Femur (tissue), 1 donor: ENCODE measurements around the gene CRABP1.

ENCODE experiments used
- DNase-seq: peaks from one replicate; pipeline ENCODE4 v3.0.0-alpha.2; 2017

CRABP1 gene

GRCh38 chr15:78317145-78317836 lies 22.9 kb upstream of the CRABP1 start:
- no peak for DNase-seq

- DNase-seq = no peak
These were observed 20.6 kb upstream of the CRABP1 start for GRCh38 chr15:78319588-78319987.

GRCh38 chr15:78320183-78320582 lies 20.0 kb upstream of the CRABP1 start:
- no peak for DNase-seq

GRCh38 chr15:78321041-78321570 lies 19.0 kb upstream of the CRABP1 start:
- DNase-seq = no peak

GRCh38 chr15:78321786-78322185 lies 18.4 kb upstream of the CRABP1 start:
- no peak for DNase-seq

GRCh38 chr15:78322243-78322642 lies 17.9 kb upstream of the CRABP1 start:
- DNase-seq = peak; percentile 50

GRCh38 chr15:78322724-78323521 lies 17.2 kb upstream of the CRABP1 start:
- no peak for DNase-seq

GRCh38 chr15:78323693-78324092 lies 16.5 kb upstream of the CRABP1 start:
- DNase-seq = no peak

- DNase-seq = no peak
These were observed 16.0 kb upstream of the CRABP1 start for GRCh38 chr15:78324144-78324543.

- DNase-seq = no peak
These were observed 14.9 kb upstream of the CRABP1 start for GRCh38 chr15:78325092-78325843.

GRCh38 chr15:78327466-78327865 lies 12.7 kb upstream of the CRABP1 start:
- DNase-seq = no peak

- DNase-seq = no peak
These were observed 10.5 kb upstream of the CRABP1 start for GRCh38 chr15:78329625-78330024.

- no peak for DNase-seq
These were observed 5.3 kb upstream of the CRABP1 start for GRCh38 chr15:78334845-78335244.

GRCh38 chr15:78335985-78336384 lies 4.2 kb upstream of the CRABP1 start:
- DNase-seq = no peak

- DNase-seq = no peak
These were observed 1.4 kb upstream of the CRABP1 start for GRCh38 chr15:78338781-78339180.

- DNase-seq = no peak
These were observed 594 bp upstream of the CRABP1 start for GRCh38 chr15:78339559-78339958.

GRCh38 chr15:78341057-78341987 lies 1.2 kb downstream of the CRABP1 start:
- DNase-seq = no peak

- DNase-seq = no peak
These were observed 1.9 kb downstream of the CRABP1 start for GRCh38 chr15:78342021-78342420.

- DNase-seq = no peak
These were observed 3.3 kb downstream of the CRABP1 start for GRCh38 chr15:78343276-78344060.

- no peak for DNase-seq
These were observed 5.4 kb downstream of the CRABP1 start for GRCh38 chr15:78345396-78346125.
